ENCODE measurements around the gene ABLIM3. TPM values are rescaled to one million over a fixed set of nuclear protein-coding genes. Genes with fewer than 3 reads are reported as not detected.

Gene ABLIM3
- total RNA-seq, 2 experiments from 2014 or later, result not detected

- H3K36me3 ChIP-seq (ENCODE audit: insufficient read depth, low read length), result no peaks in the 10 kb centered on the region
- no peak overlapping the region for H3K4me3 ChIP-seq (ENCODE audit: low read depth, low read length, poor library complexity, severe bottlenecking)
- H3K9me3 ChIP-seq (ENCODE audit: low read length), result no peaks in the 10 kb centered on the region
- intact Hi-C loops (cut with micrococcal nuclease; ENCODE audit: unreplicated experiment), result no loop called here
- no peak for TF ChIP-seq CTCF (conservative IDR thresholded peaks at IDR 0.05; ENCODE audit: low read length)
- DNase-seq (ENCODE audit: low spot score), result no peak
- ChIA-PET CTCF (ENCODE audit: unreplicated experiment) (no interaction called here), POLR2A (no interaction called here)
- no peaks in the 10 kb centered on the region for H3K9me2 ChIP-seq (ENCODE audit: insufficient read depth, low read length)
- no TSS peak for BruUV-seq (replicated peaks)
- H3K27ac ChIP-seq (ENCODE audit: low read depth, low read length, poor library complexity, severe bottlenecking), result no peak overlapping the region
- H2AFZ ChIP-seq (ENCODE audit: low read length), result no peak overlapping the region
- H4K20me1 ChIP-seq (ENCODE audit: insufficient read depth, low read length), result no peaks in the 10 kb centered on the region
- H3K4me2 ChIP-seq (ENCODE audit: low read length), result no peak overlapping the region
- no peaks in the 10 kb centered on the region for H3K79me2 ChIP-seq (ENCODE audit: insufficient read depth, low read depth, low read length)
- H3K4me1 ChIP-seq (ENCODE audit: insufficient read depth, low read length, poor library complexity, severe bottlenecking), result no peaks in the 10 kb centered on the region
These were observed 141.7 kb downstream of the ABLIM3 start for GRCh38 chr5:149282966-149283332.

GRCh38 chr5:149283626-149284480, 142.6 kb downstream of the ABLIM3 start:
- POLR2A ChIA-PET, result no interaction called here
- no peaks in the 10 kb centered on the region for H3K9me2 ChIP-seq (ENCODE audit: insufficient read depth, low read length)
- no peak overlapping the region for H3K27ac ChIP-seq (ENCODE audit: low read depth, low read length, poor library complexity, severe bottlenecking)
- no peaks in the 10 kb centered on the region for H3K36me3 ChIP-seq (ENCODE audit: insufficient read depth, low read length)
- CTCF ChIA-PET (ENCODE audit: unreplicated experiment), result no interaction called here
- intact Hi-C loops (cut with micrococcal nuclease; ENCODE audit: unreplicated experiment), result no loop called here
- DNase-seq (ENCODE audit: low spot score), result no peak
- no peak overlapping the region for H3K4me3 ChIP-seq (ENCODE audit: low read depth, low read length, poor library complexity, severe bottlenecking)
- H3K9me3 ChIP-seq (ENCODE audit: low read length), result no peaks in the 10 kb centered on the region
- no peaks in the 10 kb centered on the region for H3K79me2 ChIP-seq (ENCODE audit: insufficient read depth, low read depth, low read length)
- H3K4me2 ChIP-seq (ENCODE audit: low read length), result no peak overlapping the region
- H4K20me1 ChIP-seq (ENCODE audit: insufficient read depth, low read length), result no peaks in the 10 kb centered on the region
- no peaks in the 10 kb centered on the region for H3K4me1 ChIP-seq (ENCODE audit: insufficient read depth, low read length, poor library complexity, severe bottlenecking)
- no TSS peak for BruUV-seq (replicated peaks)
- TF ChIP-seq EZH2phosphoT487 (IDR thresholded peaks at IDR 0.05; ENCODE audit: borderline replicate concordance, low read depth, low read length), result no peak
- TF ChIP-seq CTCF (conservative IDR thresholded peaks at IDR 0.05; ENCODE audit: low read length), result no peak
- H2AFZ ChIP-seq (ENCODE audit: low read length), result no peak overlapping the region

- H3K4me3 ChIP-seq (ENCODE audit: low read depth, low read length, poor library complexity, severe bottlenecking), result no peak overlapping the region
- H2AFZ ChIP-seq (ENCODE audit: low read length), result no peak overlapping the region
- TF ChIP-seq CTCF (conservative IDR thresholded peaks at IDR 0.05; ENCODE audit: low read length), result no peak
- no peak for TF ChIP-seq EZH2phosphoT487 (IDR thresholded peaks at IDR 0.05; ENCODE audit: borderline replicate concordance, low read depth, low read length)
- H3K79me2 ChIP-seq (ENCODE audit: insufficient read depth, low read depth, low read length), result no peaks in the 10 kb centered on the region
- CTCF ChIA-PET (ENCODE audit: unreplicated experiment), result no interaction called here
- no peaks in the 10 kb centered on the region for H3K36me3 ChIP-seq (ENCODE audit: insufficient read depth, low read length)
- no peaks in the 10 kb centered on the region for H3K9me3 ChIP-seq (ENCODE audit: low read length)
- DNase-seq (ENCODE audit: low spot score), result no peak
- H4K20me1 ChIP-seq (ENCODE audit: insufficient read depth, low read length), result no peaks in the 10 kb centered on the region
- no TSS peak for BruUV-seq (replicated peaks)
- no peak overlapping the region for H3K27ac ChIP-seq (ENCODE audit: low read depth, low read length, poor library complexity, severe bottlenecking)
- no peaks in the 10 kb centered on the region for H3K9me2 ChIP-seq (ENCODE audit: insufficient read depth, low read length)
- H3K4me1 ChIP-seq (ENCODE audit: insufficient read depth, low read length, poor library complexity, severe bottlenecking), result no peaks in the 10 kb centered on the region
- H3K4me2 ChIP-seq (ENCODE audit: low read length), result no peak overlapping the region
- POLR2A ChIA-PET, result interaction anchor here (0.9 kb wide), 1 partner anchor 709 kb away, joined by 3 read pairs; no protein-coding TSS in a partner anchor
- intact Hi-C loops (cut with micrococcal nuclease; ENCODE audit: unreplicated experiment), result no loop called here
These were observed 143.2 kb downstream of the ABLIM3 start for GRCh38 chr5:149284501-149284900.

All from OCI-LY7 (cell line).